ENCODE results near the gene SPIRE1. TPM values are rescaled to one million over a fixed set of nuclear protein-coding genes. Genes with fewer than 3 reads are reported as not detected.
"Not testable (repeated sequence)": the region's sequence is repeated elsewhere in the genome, so short reads cannot be mapped to it uniquely, and the experiment has no call there.

SPIRE1 gene
- total RNA-seq, 1 donor from 2014 or later, result 20.3 TPM

DNA sequence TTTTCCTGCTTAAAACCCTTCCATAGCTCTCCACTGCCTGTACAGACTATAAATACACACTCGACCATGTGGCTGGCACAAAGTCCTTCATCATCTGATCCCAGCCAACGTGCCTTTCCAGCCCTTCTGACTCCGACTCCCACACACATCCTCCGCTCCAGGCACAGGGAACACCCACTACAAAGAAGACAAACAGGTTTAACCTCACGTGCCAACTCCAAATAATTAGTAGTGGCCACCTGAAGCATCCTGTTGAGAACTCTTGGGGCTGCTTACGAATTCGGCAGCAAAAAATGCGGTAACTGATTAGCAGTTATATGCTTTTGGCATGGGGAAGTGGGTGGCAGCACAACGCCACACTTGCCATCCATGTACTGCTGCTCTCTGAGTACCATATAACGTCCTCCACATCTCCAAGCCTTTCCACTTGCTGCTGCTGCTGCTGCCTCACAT is 12.1 kb downstream of the SPIRE1 start:
- no peak for DNase-seq

DNA sequence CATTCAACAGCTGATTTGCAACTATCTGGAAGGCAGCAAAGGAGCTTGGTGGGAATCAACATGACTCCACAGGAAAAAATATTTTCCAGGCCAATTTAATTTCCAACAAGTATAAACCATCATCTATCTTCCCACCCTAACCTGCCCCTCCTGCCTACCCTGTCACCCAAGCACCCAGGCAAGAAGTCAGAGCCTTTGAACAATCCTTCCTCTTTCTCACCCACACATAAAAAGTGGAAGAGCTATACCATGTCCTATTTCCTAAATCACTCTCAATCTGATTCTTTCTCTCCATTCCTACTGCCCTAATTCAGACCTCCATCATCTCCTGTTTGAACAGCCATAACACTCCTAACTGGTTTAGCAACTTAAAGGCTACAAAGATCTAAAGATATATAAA is 12.7 kb downstream of the SPIRE1 start:
- no peak for DNase-seq

DNA sequence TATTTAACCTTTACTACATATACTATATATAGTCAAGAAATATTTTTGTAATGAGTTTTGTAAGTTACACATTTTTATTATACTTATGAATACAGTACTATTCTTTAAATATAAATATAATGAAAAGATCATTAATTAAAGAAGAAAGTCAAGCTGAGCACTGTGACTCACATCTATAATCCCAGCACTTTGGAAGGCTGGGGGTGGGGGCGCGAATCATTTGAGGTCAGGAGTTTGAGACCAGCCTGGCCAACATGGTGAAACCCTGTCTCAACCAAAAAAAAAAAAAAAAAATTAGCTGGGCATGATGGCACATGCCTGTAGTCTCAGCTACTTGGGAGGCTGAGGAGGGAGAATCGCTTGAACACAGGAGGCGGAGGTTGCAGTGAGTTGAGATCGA is 14.2 kb downstream of the SPIRE1 start:
- DNase-seq, result not testable (repeated sequence)

DNA sequence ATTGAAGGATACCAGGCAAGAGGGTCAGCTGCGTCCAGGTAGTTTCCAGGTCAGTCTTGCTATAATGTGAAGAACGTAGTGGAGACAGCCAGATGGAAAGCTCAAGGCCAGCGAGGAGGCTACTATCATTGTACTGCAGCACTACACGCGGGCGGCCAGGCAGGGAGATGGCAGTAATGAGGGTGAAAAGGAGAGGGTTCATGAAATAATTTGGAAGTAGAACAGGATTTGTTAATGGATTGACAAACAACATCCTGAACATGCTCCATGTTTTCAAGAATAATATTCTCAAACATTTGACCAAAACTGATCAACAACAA is 17.1 kb downstream of the SPIRE1 start:
- DNase-seq, result no peak

DNA sequence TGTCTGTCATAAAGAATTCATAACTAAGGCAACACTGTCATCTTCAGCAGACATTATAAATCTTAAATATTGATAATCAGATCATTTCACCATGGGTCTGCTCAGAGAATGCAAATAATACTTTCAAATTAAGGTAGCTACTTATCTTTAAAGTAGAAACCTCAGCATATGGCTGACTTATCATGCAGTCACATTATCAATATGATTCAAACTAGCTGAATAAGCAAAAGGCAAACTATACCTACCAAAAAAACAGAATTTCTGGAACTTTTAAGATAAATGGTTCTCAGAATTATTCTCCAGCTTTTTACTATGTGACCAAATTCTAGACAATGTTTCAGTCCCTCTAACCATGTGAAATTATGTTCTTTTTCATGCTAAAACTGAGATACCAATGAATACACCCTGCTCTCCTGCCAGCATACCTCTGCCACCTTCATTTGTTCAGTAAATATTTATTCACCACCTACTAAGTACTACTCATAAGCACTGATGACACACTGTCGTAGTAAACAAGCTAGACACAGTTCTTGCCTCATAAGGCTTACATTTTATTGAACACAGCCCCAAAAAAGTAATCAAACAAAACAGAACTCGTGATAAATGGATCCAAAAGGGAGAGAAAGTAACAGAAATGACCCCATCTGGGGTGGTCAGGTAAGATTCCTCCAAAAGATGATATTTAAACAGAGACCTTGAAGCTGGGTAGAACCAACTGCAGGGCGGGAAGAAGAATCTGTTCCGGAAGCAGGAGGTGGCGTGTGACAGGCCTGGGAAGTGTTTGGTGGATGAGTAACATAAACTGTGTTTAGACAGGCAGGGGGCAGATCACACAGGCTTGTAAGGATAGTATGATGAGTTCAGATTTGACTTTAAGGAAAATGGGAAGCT is 17.7 kb downstream of the SPIRE1 start:
- DNase-seq, result no peak

DNA sequence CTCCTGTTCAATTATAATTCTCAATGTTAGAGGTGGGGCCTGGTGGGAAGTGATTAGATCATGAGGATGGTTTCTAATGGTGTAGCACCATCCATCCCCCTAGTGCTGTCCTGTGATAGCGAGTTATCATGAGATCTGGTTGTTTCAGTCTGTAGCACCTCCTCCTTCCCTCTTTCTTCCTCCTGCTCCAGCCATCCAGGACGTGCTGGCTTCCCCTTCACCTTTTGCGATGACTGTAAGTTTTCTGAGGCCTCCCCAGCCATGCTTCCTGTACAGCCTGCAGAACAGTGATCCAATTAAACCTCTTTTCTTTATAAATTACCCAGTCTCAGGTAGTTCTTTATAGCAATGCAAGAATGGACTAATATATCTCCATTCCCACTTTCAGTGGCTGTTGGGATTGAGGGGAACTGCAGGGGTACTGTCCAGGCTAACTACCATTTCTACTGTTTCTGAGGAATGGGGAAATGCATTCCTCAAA is 19.2 kb downstream of the SPIRE1 start:
- no peak for DNase-seq

DNA sequence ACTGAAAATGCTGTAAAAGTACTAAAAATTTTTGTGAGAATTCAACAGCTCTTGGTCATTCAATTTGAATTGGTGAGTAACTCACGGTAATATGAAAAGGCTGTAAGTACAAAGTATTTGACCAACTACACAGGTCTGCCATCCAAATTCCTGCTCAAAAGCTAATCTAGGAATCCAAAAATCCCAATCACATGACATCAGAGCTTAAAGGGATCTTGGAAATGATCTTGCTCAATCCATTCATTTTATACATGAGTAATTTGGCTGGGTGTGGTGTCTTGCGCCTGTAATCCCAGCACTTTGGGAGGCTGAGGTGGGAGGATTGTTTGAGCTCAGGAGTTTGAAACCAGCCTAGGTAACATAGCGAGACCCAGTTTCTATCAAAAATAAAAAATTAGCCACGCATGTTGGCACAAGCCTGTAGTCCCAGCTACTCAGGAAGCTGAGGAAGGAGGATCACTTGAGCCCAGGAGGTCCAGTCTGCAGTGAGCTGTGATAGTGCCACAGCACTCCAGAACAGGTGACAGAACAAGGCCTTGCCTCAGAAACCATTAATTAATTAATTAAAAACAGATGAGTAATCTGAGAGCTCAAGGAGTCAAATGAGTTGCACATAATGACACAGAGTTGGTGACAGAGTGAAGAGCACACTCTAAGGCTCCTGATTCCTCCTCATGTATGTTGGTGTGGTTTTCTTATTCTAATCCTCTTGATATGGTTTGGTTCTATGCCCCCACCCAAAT is 19.8 kb downstream of the SPIRE1 start:
- no peak for DNase-seq

DNA sequence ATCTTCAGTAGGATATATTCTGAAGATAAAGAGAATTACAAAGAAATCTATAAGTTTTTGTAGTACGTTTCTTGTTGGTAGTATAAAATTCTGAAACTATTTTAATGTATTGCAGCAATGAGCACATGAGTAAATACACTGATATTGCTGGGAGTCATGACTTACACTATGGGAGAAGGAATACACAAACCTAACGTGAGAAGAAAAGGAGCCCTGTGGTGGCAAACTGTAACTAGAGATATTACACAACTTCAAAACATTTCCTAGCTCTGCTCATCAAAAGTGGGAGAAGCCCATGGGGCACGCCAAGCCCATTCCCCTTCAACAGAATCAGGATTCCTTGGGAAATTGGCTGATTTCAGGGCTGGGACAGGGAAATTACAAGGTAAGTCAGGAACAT is 20.5 kb downstream of the SPIRE1 start:
- no peak for DNase-seq

DNA sequence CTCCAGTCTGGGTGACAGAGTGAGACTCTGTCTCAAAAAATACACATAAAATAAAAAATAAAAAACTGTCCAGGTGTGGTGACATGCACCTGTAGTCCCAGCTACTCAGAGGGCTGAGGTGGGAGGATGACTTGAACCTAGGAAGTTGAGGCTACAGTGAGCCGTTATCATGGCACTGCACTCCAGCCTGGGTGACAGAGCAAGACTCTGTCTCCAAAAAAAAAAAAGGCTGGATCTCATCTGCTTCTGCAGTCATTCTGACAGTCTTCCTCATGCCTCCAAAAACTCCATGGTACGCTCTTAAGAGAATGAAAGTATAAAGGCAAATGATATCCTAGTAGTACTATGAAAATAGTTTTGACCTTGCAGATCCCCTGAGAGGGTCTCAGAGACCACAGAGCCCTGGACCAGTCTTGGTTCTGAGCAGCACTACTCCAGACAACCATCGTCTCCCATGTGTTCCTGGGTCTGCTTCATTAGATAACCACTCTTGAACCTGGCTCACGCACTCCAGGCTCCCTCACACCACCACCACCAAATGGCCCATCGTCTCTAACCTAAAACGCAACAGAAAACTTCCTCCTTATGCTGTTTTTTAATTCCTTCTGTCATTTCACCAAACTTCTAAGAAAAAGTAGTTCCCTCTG is 26.0 kb downstream of the SPIRE1 start:
- DNase-seq, result no peak

DNA sequence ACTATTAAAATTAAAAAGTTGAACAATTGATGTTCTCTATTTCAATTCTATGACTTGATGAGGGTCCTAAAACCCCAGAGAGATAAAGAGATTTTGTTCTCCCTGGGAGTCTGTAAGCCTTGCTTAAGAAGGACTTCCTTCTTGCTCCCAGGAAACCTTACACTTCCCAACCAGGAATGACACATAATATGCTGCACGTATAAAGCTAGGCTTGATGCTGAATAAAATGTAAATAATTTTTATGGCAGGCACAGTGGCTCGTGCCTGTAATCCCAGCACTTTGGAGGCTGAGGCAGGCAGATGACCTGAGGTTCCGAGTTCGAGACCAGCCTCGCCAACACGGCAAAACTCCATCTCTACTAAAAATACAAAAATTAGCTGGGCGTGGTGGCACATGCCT is 27.8 kb downstream of the SPIRE1 start:
- DNase-seq, result no peak

DNA sequence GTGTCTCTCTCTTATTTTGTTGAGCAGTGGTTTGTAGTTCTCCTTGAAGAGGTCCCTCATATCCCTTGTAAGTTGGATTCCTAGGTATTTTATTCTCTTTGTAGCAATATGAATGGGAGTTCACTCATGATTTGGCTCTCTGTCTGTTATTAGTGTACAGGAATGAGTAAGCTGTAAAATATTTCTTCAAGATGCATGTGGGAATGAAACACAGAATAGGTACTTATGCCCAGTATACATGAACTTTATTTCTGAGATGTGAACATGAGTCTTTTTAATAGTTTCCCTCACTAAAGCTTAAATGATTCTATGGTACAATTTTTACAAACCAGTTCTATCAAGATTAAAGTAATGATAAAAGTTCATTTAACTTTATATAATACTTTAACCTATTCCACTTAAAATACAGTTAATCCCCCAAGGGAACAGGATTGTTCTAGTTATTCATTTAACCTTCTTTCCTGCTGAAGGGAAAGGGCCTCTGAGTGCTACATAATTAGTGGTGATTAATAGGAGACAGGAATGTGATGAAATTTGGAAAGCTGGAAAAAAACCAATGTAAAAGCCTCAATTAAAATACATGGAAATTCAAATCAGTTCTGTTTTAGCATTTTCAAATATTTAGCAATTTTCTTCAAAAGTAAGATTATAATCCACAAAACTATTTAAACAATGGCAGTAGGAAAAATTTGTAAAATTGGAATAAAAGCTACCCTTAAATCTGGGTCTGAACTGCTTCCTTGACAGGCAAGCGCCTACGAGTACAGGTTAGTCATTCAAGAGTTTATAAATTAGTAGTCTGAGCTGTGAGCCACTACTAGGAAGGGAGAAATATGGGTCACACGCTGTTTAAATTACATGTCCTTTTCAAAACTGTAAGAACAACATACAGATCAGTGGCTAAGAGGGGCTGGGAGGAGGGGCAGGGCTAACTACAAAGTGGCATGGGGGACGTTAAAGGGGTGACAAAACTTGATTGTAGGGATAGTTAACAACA is 28.9 kb downstream of the SPIRE1 start:
- DNase-seq, result no peak

DNA sequence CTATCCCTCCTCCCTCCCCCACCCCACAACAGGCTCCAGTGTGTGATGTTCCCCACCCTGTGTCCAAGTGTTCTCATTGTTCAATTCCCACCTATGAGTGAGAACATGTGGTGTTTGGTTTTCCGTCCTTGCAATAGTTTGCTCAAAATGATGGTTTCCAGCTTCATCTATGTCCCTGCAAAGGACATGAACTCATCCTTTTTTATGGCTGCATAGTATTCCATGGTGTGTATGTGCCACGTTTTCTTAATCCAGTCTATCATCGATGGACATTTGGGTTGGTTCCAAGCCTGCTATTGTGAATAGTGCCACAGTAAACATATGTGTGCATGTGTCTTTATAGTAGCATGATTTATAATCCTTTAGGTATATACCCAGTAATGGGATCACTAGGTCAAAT is 30.7 kb downstream of the SPIRE1 start:
- DNase-seq, result not testable (repeated sequence)

DNA sequence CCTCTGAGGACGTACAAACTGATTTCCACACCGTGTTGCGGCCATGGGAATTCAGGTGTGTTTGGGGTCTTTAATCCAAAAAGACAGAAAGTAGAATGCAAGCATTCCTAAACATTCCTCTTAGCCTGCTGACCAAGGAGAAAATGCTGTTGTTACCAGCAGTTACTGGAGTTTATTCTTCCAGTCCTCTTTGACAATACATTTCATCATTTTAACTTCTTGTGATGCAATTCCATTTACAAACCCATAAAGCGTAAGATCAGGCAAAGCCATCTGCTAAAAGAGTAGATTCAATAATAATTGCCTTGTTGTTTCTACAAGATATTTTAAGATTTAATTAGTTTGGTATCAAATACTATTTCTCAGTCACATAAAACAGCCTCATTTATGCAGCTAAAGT is 32.7 kb downstream of the SPIRE1 start:
- DNase-seq, result no peak

DNA sequence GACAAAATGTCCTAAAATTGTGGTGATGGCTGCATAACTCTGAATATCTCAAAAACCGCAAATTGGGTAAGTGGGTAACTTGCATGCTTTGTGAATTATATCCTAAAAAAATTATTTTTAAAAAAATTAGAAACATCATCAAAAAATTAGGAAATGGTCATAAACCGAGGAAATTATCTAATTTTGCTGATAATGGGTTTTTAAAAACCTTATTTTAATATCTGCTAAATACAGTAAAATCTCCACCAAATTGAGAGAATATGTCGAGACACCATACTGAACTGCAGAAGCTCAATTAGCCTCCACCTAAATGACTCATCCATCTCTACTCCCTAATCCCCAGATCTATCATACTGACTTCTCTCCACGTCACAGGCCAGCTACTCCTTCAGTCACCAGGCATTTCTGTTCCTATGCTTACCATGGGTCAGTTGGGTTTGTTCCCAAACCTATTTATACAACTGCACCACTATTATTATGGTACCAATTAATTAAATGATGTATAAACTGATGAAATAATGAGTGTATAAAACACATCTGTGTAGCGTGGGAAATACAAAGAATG is 36.1 kb downstream of the SPIRE1 start:
- DNase-seq, result no peak

DNA sequence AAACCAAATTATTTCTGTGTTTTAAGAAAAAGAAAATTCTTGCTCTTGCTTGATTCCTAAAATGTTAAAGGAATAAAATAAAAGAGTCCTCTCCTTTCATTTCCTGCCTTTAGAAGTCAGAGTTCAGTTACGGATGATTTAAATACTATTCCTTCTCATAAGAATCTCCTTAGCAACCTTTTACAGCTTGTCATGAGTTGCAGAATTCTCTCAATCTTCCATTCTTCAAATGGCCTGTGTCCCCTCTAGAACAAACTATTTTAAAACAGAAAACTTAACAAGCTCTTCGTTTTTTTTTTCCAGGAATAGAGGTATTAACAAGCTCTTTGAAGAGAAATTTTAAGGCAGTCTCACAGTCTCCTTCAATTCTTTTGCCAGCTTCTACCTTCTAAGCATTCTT is 42.2 kb downstream of the SPIRE1 start:
- no peak for DNase-seq

DNA sequence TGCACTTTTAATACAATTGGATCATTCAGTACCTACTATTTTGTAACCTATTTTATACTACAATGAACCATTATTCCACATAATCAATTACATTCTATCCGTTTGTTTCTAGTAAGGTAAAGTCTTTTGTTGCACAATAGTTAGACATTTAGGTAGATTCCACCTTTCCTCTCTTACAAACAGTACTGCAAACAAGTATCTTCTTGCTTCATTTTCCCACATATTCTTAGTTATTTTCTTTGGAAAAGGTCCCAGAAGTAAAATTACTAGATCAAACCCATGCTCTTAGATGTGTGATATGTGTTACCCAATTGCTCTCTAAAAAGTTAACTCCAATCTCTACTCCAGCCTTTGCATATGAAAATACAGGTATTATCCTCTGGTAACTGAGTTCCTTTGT is 49.6 kb downstream of the SPIRE1 start:
- DNase-seq, result no peak

DNA sequence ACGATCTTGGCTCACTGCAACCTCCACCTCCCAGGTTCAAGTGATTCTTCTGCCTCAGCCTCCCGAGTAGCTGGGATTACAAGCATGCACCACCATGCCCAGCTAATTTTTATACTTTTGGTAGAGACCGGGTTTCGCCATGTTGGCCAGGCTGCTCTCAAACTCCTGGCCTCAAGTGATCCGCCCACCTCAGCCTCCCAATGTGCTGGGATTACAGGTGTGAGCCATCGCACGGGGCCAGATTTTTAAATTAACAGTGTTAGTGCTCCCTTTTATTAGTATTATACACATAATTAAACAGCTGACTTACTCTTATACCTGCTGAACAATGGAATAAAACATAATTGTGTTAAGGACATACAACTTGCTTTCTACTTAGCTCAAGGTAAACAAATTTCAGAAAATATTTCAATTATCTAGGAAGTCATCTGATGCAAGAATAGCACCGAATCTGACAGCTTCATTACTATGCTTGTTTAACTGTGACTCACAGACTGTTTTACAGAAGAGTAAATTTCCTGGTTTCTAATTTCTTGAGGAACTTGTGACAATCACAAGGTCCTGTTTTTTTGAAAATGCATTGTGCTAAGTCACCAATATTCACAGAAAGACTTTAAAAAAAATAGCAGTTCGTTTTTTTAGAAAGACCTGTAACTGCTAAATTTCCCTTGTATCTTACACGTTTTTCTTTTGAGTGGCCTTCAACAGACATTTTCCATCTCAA is 51.2 kb downstream of the SPIRE1 start:
- DNase-seq, result no peak

DNA sequence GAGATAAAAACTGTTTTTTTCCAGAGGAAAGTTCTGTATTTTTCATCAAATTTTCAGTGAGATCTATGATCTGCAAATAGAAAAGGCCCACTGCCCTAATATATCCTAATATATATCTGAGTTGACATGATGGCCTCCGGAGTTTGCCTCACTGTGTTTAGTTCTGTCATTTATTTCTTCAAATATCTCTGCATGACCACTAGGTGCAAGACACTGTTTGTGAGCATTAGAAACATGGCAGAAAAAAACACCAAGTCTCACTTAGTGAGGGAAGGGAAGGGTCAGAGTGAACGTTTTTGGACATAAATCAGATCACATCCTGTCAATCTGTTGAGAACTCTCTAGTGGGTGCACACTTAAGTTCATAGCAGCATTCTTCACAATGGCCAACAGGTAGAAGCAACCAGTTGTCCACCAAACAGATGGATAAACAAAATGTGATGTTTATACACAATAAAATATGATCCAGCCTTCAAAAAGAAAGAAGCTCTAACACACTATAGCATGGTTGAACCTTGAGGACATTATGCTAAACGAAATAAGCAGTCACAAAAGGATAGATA is 53.4 kb downstream of the SPIRE1 start:
- DNase-seq, result no peak

DNA sequence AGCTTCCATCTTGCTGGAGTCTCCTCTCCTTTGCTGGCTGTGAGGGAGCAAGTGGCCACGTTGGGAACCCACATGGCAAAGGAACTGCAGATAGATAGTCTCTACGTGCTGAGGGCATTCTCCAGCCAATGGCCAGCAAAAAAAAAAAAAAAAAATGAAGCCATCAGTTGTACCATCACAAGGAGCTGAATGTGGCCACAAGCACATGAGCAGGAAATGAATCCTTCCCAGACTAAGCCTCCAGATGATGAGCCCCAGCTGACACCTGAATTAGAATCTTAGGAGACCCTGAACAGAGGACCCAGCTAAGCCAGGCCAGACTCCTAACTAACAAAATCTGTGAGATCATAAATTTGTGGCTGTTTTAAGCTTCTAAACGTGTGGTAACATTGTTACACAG is 57.9 kb downstream of the SPIRE1 start:
- no peak for DNase-seq

DNA sequence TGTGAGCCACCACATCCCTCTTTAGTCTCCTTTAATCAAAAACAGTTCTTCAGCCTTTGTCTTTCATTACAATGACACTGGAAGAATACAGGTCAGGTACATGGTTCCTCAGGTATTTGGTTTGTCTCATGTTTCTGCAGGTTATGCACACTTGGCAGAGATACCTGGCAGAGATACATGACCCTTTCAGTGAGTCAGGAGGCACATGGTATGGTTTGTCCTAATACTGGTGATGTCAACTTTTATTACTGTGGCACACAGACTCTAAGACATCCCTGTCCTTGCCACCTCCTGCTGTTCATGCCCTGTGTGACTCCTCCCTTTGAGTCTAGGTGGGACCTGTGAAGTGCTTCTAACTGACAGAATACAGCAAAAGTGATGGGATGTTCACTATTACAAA is 58.4 kb downstream of the SPIRE1 start:
- DNase-seq, result no peak
